Effector CD4-positive, alpha-beta T cell (primary cell): ENCODE results near the gene OR4C12. TPM values are rescaled to one million over a fixed set of nuclear protein-coding genes. Genes with fewer than 3 reads are reported as not detected.
"Not testable (repeated sequence)": the region's sequence is repeated elsewhere in the genome, so short reads cannot be mapped to it uniquely, and the experiment has no call there.

ENCODE experiments used
- DNase-seq: peaks from one replicate; pipeline ENCODE4 v3.0.0-alpha.2; 2020
- total RNA-seq: gene quantifications from one replicate; lab custom pipeline; 2026; lab: John Stamatoyannopoulos, UW

OR4C12 gene
- not detected for total RNA-seq

DNA sequence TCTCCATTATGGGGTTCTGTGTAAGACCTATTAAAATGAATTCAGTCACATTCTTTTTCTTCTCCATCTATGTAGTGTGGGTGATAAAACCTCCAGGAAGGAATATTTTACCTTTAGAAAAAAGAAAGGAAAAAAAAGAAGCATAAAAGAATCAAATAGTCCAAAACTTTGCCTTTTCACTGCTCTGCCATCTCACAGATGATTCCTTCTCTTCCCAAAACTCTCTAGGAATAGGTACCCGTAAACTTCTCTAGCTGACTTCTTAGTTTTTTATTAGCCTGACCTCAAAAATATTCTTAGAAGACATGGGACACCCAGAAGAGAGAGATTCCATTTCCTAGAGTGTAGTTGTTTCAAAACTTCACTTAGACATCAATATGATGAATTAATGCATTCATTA is at the start of gene OR4C12:
TSS of gene OR4C12 (minus strand) at position 101 of the 400 bp plus-strand sequence. CDS start at position 67, 34 bp downstream.
- DNase-seq, result not testable (repeated sequence)

DNA sequence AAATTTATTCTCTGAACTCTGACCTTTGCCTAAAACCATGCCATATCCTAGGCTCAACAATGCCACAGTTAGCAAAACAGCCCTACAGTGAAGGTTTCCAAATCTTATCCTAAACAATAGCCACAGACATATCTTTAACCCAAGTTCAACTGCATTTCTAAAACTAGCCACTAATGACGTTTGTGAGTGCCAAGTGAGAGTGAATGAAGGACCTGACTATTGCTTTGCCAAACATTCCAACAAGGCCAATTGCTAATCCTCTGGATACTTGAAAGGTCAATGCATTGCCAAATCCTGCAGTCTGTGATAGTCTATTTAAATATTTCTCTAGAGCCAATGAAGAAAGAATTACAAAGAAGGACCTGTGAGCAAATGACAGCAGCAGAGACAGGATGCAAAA is 47.9 kb upstream of the OR4C12 start:
- DNase-seq, result no peak

DNA sequence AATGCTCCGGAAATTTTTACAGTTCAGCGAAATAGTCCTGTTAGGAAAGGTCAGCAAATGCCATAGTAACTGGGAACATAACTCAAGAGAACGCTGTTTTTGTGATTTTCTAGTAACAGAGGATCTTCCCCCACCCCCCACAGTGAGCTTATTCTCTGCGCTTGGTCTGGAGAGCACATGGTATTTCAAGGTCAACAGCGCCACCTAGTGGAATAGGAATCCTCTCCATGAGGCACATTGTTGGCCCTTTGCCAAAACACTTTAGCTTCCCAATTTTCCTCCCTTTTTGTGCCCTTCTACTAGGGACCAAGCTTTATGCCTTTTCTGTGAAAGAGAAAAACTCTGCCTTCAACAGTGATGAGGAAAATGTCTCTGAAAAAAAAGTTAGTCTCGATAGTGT is 13.2 kb upstream of the OR4C12 start:
- DNase-seq, result no peak

DNA sequence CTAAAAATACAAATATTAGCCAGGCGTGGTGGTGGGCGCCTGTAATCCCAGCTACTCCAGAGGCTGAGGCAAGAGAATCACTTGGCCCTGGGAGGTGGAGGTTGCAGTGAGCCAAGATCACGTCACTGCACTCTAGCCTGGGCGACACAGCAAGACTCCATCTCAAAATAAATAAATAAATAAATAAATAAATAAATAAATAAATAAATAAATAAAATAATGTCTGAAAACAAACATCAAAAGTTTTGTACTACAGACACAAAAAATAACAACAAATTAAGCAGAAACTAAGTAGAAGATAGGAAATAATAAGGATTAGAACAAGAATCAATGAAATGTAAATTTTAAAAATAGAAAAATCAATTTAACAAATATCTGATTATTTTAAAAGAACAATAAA is 8.9 kb downstream of the OR4C12 start:
- not testable (repeated sequence) for DNase-seq

- DNase-seq, result no peak
Measured at GRCh38 chr11:49952091-49952490, 30.2 kb downstream of the OR4C12 start, which contains the start of gene OR4C13. Gene OR4C13, plus strand, starts transcription at chr11:49952391. Its CDS starts 32 bp downstream, at chr11:49952423.

- not testable (repeated sequence) for DNase-seq
Measured at GRCh38 chr11:49948701-49949100, 33.6 kb downstream of the OR4C12 start.
